GM19372 (cell line): ENCODE data around the gene RPS8.
A peak's percentile ranks its signal among the peaks of the same experiment; 100 is the strongest.
"Not testable (repeated sequence)": the region's sequence is repeated elsewhere in the genome, so short reads cannot be mapped to it uniquely, and the experiment has no call there.

Source experiments
- ATAC-seq: cut with Tn5 transposase; IDR thresholded peaks from one replicate; pipeline ENCODE4 v1.9.1; 2021; ENCODE audit warnings: mild to moderate bottlenecking, low read depth, moderate library complexity; ENCODE audit not compliant: unreplicated experiment

Gene RPS8

DNA sequence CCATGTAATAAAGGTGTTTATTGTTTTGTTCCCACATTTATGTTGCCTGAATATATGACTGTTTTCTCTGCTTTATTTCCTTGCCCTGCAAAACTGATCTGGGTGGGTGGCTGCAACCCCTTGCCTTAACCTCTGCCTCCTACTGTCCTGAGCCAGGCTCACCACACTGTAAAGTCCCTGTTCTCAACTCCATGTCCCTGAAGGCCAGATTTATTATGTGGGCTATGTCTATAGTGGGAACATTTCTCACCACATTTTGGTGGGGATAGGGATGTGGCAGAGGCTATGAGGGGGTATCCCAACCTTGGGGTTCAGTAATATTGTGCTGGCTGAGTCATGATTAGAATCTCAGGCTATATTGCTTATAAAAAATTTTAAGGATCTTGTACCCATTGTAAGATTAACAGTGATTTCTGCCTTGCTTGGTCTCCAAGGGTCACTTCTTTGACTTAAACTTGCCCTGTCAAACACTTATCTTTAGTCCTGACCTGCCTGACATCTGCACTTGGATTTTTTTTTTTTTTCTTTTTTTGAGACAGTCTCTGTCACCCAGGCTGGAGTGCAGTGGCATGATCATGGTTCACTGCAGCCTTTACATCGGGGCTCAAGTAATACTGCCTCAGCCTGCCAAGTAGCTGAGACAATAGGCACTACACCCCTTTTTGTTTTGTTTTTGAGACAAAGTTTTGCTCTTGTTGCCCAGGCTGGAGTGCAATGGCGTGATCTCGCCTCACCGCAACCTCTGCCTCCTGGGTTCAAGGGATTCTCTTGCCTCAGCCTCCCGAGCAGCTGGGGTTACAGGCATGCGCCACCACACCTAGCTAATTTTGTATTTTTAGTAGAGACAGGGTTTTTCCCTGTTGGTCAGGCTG is 3.6 kb downstream of the RPS8 start:
- no peak for ATAC-seq

DNA sequence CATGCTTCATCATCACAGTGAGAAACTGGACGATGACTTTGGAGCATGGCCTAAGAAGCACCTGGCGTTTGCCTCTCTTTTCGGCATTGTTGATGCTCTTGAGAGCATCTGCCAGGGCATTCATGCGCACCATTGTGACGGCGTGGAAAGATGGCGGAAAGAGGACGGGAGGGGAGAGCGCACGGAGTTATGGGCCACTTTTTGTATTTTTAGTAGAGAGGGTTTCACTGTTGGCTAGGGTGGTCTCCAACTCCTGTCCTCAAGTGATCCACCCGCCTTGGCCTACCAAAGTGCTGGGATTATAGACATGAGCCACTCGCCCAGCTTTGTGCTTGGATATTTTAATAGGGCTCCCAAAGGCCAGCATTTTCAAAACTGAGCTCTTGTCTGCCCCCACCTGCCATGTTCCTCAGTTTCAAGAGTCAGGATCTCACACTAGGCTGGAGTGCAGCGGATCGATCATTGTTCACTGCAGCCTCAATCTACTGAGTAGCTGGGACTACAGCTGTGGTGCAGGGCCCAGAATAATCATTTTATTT is 5.3 kb downstream of the RPS8 start:
- ATAC-seq, result no peak

DNA sequence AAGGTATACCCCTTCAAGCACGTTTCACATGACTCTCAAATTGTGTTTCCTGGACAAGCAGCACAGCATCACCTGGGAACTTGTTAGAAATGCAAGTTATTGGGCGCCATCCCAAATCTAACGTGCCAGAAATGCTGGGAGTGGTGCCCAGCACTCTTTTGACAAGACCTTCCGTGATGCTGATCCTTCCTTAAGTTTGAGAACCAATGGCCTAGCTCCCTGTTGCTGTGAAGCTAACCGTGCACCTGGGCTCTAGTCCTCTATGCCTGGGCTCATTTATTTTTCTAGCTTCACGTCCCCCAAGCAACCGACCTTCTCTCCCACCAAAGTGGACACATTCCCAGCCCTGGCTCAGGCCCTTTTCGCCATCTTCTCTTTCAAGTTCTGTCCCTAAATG is 8.4 kb downstream of the RPS8 start:
- no peak for ATAC-seq

DNA sequence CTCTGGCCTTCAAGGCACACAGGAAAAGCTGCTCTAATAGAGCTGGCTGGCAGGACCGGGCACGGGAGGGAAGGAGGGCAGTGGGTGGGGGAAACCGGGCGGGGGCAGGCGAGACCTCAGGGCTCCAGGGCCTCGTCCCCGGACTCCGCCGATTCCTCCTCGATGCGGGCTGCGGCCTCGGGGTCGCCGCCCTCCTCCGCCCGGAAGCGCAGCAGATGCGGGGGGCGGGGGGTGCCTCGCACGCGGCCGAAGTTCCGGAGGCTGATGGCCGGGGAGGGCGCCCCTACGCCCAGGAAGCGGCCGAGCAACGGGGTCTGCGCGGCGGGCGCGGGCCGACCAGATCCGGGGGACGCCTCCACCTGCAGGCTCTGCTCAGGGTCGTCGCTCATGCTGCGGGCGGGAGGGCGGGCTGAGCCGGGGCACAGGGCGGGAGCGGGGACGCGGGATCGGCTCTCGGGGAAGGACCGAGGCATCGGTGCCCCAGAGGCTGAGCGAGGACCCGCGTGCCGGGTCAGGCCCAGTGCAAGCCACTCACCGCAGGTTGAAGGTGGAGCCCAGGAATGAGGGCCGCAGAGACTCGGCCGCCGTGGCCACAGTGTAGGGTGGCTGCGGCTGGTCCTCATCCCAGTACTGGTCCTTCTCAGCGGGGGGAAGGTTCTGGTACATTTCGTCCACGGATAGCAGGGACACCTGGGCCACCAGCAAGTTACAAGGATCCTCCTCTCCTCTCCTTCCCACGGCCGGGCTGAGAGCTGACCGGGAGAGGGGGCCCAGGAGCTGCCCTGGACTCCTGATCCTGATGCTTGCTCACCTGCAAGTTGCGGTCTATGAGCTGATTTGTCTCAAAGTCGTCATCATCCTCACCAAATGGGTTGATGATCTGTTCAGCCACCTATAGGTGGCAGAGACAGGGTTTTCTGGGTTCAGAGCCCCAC is 9.0 kb downstream of the RPS8 start:
- ATAC-seq, result no peak

DNA sequence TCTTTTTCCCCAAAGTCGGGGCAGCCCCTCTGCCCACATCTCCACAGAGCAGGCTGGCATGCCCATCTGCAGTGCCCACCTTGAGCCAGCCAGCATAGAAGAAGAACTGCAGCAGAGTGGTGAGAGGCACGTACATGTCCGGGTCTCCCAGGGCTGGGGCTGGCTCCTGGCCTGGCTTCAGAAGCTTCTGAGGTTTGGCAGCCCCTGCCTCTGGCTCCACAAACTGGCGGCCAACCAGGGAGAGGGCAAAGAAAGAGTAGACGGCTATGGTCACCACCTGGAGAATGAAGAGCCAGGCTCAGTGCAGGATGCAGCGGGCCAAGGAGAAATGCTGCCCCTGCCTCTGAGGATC is 9.7 kb downstream of the RPS8 start:
- no peak for ATAC-seq

DNA sequence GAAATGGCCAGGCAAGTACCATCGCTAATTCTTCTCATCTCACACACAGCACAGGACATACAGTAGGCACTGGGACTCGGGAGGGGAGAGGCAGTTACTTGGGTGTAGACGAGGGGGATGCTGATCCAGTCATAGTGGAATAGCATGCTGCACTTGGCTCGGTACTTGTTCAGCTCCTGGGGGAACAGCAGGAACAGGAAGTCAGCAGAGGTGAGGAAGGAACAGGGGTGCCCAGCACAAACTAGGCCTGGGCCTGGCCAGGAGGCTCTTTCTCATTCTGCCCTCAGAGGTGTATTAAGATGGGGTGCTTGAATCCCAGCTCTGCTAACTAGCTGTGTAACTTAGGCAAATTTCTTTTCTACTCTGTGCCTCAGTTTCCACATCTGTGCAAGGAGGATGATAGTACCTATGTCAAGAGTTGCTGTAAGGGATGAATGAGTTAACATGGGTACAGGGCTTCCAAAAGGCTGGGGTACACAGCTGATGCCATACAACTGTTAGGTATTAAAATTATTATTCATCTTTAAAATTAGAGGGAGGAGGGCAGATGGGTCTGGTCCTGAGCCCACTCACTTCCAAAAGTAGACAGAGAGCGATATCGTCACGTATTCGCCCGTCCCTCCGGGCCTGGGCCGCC is 10.3 kb downstream of the RPS8 start:
- no peak for ATAC-seq

DNA sequence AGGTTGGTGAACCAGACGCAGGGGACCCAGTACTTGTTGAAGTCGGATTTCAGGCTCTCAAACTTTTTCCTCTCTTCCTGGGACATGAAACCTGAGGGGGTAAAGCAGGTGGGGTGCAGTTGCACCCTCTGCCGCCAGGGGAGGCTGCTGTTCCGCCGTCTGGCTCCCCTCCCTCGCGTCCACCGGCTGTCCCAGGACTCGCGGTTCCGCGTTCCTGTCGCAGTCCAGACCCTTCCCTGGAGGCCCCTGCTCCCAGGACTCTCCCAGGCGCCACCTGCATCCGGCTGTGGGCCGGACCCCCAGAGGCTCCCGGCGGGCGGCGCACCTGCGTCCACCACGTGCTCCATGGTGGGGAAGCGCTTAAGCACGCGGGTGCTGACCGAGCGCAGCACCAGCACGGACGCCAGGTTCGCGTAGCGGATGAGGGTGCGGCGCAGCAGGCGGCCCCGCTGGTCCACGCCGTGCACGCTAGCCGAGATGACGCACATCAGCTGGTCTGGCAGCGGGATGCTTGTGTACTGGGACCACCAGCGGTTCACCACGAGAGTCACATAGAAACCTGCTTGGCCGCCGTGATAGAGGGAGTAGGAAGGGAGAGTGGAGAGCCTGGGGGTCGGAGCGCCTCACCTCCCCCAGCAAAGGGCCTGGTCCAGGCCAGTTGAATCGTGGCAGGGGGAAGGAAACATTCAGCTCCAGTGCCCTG is 10.9 kb downstream of the RPS8 start:
- no peak for ATAC-seq

DNA sequence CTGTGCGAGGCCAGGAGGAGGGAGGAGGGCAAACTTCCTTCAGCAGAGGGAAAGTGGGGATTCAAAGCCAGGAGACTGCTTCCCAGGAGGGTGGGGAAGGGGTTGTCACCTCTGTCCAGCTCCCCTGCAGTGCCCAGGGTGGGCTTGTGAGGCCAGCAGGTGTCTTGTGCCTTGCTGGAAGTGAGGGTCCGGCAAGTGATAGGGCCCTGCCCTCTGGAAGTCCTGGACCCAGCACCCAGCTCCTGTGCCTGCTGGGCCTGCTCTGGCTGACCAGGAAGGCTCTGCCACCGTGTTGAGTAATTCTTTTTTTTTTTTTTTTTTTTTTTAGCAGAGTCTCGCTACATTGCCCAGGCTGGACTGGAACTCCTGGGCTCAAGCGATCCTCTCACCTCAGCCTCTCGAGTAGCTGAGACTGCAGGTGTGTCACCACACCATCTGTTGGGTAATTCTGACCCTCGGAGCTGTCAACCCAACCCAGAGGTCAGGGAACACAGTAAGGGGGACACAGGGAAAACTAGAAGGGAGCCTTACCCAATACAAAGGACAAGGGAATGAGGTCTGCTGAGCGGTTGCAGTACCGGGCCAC is 11.6 kb downstream of the RPS8 start:
- no peak for ATAC-seq

DNA sequence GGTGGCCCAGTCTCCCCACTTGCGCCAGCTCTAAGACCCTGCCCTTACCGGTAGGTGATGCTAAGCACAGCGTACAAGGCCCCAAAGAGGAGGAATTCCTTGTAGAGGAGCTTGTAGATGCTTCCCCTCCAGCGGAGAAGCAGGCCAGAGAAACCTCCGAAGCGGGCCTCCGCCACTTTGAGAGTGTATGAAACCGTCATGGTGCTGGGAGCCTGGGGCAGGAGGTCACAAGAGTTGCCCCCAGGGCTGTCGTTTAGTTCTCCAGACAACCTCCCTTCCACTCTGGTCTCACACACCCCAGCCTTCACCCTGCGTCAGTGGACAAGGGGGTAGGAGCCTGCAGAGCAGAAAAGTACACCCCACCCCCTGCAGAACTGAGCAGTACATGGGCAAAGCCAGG is 12.2 kb downstream of the RPS8 start:
- ATAC-seq, result no peak

DNA sequence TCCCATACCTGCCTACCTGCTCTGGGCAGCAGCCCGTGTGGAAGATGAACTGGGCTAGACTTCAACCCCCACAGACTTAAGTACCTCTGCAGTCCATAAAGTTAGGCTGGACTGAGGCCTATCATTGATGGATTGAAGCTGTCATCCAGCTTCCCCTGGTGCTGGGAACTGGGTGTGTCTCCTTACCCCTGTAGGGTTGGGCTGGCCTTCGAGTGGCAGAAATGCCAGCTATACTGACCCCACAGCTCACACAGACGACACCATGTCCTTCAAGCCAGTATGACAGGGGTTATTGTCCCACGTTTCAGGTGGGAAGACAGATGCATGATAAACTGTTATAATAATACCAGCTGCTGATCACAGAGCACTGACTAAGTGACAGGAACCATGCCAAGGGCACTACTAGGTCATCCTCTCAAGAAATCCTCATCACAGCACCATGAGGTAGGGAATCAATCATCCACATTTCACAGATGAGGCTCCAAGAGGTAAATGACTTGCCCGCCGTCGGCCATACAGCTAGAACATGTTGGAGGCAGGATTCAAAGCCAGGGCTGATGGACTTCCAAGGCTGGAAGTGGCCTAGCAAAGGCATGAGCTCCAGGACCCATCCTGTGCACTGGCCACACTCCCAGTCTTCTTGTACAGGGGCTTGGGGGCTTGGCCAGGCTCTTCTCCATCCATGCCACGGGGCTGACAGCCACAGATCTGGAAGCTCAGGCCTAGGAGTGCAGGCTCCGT is 12.9 kb downstream of the RPS8 start, which contains the start of gene BEST4:
Gene BEST4, minus strand, starts transcription at position 51 of the 741 bp plus-strand sequence. CDS start 465 bp downstream, outside the sequence.
- no peak for ATAC-seq

DNA sequence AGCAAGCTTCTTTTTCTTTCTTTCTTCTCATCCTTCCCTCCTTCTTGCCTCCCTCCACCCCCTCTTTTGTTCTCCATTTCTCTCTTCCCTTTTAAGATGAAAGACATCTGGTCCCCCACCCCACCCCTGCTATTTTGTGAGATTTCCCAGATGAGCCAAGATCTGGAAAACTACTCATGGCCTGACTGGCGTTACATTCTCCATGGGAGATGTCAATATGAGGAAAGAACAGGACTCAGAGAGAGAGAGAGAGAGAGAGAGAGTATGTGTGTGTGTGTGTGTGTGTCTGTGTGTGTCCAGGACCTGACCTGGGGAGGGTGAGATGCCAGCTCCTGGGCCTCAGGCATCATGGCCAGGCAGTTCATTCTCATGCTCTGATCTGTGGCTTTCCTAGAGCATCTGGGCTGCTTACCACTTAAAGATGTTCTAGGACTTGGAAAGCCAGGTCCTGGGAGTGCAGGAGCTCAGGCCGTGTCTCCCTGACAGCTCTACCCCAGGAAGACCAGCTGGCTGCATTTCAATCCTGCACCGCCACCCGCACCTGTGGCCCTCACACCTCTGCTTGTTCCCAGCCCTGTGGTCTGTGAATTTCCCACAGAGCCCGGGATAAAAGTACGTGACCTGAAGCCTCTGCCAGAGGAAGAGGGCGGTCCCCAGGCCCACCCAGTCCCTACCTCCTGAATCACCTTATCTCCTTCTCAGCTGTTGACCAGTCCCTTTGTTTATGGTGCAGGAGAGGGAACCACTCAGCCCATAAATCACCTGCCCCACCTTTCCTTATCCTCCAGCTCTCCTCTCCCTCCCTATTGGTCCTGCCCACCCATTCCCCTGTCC is 15.8 kb downstream of the RPS8 start:
- ATAC-seq, result no peak

DNA sequence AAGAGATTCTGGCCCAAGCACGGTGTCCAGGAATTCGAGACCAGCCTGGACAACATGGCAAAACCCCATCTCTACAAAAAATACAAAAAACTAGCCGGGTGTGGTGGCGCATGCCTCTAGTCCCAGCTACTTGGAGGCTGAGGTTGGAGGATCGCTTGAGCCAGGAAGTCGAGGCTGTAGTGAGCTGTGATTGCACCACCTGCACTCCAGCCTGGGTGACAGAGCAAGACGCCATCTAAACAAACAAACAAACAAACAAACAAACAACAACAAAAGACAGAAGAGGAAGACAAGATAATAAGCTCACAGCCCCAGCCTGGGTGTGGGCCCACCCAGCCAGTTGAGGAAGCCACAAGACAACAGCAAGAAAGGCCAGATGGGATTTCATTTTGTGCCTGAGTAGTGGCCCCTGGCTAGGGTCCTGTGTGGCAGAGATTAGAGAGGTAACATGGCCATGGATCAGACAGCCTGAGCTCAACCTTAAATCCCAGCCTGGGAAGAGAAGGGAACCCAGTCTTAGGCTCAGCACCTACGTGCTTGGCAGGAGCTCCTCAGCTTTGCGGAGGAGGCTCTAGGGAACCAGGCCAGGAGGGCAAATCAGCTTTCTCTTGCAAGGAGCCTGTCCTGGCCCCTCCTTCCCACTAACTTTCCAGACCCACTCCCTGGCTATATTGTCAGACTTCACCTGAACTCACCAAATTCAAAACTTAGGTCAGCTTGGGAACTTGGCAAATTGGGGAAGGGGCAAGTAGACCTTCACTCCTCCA is 17.6 kb downstream of the RPS8 start:
- no peak for ATAC-seq

DNA sequence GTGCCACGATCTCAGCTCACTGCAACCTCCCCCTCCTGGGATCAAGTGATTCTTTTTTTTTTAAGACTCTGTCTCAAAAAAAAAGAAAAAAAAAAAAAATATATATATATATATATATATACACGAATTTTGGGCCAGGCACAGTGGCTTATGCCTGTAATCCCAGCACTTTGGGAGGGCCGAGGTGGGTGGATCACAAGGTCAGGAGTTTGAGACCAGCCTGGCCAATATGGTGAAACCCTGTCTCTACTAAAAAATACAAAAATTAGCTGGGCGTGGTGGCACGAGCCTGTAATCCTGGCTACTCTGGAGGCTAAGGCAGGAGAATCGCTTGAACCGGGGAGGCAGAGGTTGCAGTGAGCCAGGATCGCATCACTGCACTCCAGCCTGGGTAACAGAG is 22.5 kb downstream of the RPS8 start:
- ATAC-seq, result not testable (repeated sequence)

DNA sequence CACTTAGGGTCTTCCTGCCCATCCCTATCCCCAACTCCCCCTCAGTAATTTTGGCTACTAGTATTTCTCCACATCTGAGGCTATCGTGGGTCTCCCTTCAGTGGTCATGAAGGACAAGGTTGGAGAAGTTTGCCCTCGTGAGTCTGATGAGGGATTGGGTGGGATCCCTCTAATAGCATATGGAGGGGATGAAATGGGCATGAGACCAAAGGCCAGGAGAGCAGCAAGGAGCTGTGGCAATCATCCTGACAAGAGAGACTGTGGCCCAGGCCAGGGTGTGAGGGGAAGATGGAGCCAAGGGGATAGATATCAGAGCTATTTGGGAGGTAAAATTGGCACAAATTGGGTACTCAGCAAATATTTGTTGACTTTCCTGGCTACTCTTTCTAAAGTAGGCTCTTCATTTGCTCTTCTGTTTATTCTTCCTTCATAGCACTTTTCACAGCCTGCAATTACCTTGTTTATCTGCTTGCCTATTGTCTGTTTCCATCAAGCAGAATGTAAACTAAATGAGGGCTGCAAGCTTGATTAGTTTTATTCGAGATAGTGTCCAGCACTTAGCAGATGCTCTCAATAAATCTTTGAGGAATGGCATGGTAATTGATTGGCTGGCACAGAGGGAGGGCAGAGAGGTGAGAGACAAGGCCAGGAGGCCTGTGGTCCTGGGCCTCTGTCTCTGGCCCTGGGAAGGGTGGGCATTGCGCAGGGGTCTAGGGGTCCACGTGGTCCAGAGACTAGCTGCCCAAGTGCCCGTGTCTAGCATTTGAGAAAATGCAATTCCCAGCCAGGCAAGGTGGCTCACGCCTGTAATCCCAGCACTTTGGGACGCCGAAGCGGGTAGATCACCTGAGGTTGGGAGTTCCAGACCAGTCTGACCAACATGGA is 23.4 kb downstream of the RPS8 start:
- ATAC-seq, result no peak

DNA sequence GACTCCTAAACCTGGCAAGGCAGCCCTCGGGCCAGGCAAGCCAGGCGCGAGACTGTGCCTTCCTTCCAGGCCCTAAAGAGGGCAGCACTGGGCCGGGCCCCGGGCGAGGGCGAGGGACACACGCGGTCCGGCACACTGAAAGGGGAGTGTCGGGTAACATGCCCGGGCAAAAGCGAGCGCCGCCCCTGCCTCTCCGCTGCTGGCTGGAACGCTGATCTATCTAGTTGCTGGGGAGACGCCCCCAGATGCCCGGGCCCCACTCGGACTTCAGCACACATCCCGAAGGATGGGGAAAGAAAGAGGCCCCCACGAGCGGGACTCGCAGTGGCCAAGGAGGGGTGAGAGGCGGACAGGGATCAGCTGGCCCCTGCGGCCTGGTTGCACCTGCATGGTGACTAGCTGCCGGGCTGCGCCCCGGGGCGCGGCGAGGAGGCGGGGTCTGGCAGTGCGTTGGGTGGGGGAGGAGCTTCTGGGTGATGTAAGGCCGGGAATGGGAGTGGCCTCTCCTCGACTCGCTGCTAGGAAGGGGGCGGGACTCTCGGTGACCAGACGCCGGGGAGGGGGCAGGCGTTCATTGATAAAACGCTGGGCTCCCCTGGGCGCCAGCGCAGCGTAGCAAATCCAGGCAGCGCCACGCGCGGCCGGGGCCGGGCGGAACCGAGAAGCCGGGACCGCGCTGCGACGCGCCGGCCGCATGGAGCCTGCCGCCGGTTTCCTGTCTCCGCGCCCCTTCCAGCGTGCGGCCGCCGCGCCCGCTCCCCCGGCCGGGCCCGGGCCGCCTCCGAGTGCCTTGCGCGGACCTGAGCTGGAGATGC is 24.6 kb downstream of the RPS8 start, which contains the start of gene PLK3:
Gene PLK3, plus strand, starts transcription at position 608 of the 815 bp plus-strand sequence. Its CDS starts 87 bp downstream, at position 695.
- peak; percentile 87 for ATAC-seq
